GM12801 (cell line): ENCODE data around the gene C14orf119.

Experiments used
- CTCF ChIP-seq: IDR thresholded peaks from one replicate; pipeline ENCODE4 v1.5.1; 2011; ENCODE audit warnings: control low read depth; ENCODE audit not compliant: insufficient read length; ENCODE audit errors: extremely low read depth

The C14orf119 gene

GRCh38 chr14:23129759-23130316 is 34.5 kb downstream of the C14orf119 start:
- no peak for TF ChIP-seq CTCF

- no peak for TF ChIP-seq CTCF
Measured at GRCh38 chr14:23130871-23131270, 35.6 kb downstream of the C14orf119 start.

DNA sequence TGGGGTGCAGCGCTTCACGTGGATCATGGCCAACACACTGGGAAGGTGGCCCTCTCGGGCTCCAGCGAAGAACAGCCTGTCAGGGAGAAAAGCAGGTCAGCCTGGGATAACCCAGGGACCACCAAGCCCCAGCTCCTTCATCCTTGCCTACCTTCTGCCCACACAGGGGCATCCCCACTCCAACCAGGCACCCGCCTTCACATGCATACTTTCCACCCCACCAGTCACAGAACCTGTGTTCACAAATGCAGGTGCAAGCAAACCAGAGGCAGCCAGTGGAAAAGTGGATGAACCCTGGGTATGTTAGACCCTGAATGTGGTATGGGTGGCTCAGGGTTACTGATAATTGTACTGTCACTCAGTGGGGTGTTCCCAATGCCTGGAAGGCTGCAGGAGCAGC is 36.2 kb downstream of the C14orf119 start:
- no peak for TF ChIP-seq CTCF

- TF ChIP-seq CTCF = no peak
Measured at GRCh38 chr14:23132970-23133369, 37.7 kb downstream of the C14orf119 start.

DNA sequence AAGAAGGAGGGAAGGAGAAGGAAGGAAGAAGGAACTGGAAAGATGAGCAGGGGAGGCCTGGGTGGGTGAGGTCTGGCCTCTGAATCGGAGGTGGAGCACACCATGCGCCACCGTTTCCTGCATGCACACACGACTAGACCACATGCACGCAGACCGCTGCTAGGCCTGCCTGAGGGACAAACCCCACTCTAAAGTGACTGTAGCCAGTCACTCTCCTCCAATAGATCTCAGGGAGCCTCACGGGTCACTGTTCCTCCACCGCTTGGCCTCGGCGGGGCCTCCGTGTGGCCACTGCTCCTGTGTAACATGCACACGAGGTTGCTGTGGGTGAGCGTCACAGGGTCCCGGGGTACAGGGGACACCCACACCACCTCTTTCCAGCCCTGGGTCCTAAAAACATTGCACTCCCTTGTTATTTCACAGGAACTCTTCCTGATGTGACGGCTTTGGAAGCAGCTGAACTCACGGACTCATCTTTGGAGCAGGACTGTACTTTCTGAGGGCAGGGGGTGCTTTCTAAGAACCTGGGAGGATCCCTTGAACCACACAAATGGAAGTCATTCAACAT is 41.3 kb downstream of the C14orf119 start:
- no peak for TF ChIP-seq CTCF

- no peak for TF ChIP-seq CTCF
Measured at GRCh38 chr14:23137192-23137812, 42.0 kb downstream of the C14orf119 start.

GRCh38 chr14:23137813-23138535 is 42.7 kb downstream of the C14orf119 start:
- no peak for TF ChIP-seq CTCF
